Erythroblast (primary cell): ENCODE data around the gene PLOD3.
"Not testable (repeated sequence)": the region's sequence is repeated elsewhere in the genome, so short reads cannot be mapped to it uniquely, and the experiment has no call there.

ENCODE experiments used
- DNase-seq, 2 experiments: peaks; one replicate each; lab custom pipeline; 2025; lab: John Stamatoyannopoulos, UW
- GATA1 ChIP-seq: IDR thresholded peaks from 2 replicates; pipeline ENCODE4 v1.6.1; 2011; ENCODE audit warnings: low read depth, mild to moderate bottlenecking, control low read depth, low read length, moderate library complexity
- POLR2A ChIP-seq: IDR thresholded peaks from 2 replicates; pipeline ENCODE4 v1.6.1; 2011; ENCODE audit warnings: mild to moderate bottlenecking, low read length

Gene PLOD3

DNA sequence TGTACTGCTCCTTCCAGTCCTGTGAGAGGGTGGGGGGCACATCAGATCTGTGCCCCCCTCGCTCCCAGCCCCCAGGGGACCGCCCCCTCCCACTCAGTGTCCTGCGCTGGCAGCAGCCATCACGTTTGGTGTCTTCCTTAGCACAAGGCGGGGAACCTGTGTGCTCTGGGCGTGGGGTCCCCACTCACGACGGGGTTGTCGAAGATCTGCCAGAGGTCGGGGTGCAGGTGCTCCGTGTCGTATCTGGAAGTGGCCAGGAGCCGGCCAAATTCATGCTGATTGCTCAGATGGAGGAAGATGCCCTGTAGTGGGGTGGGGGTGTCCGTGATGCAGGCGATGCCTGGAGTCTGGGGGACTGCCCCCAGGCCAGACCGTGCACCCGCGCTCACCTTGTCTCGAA lies 7.2 kb downstream of the PLOD3 start:
- no peak for TF ChIP-seq POLR2A
- TF ChIP-seq GATA1, result no peak
- no peak for DNase-seq

DNA sequence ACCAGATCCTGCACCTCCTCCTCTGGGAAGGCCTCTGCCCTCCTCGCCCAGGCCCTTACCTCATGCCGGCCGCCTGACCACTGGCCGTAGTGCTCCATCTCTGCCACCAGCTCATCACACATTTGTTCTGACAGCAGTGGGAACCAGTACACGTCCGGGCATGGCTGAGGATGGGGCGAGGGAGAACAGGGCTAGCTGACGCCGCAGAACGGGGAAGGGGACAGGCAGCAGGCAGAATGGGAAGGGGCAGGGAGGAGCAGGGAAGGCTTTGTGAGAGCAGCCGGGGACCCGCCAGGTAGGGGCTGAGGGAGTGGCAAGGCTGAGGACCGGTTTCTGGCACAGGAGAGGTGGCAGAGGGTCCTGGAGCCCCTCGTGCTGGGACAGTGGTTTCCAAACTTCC lies 8.6 kb downstream of the PLOD3 start:
- TF ChIP-seq GATA1 (no peak), POLR2A (no peak)
- no peak for DNase-seq

DNA sequence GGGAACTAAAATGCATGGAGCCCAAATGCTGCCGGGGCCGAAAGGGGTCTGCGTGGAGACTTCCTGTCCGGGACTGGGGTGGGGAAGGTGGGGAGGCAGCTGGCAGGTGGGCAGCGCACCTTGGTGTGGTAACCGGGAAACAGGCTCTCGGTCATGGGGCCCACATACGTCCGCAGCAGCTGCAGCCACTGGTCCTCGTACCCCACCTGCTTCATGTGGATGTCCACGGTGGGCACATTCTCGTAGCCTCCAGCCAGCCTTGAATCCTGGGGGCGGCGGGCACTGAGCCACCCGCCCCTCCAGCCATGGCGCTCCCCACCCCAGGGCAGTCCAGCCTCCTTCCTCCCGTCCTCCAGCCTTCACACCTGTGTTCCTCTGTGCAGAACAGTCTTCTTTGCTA lies 9.9 kb downstream of the PLOD3 start:
- TF ChIP-seq GATA1, result no peak
- TF ChIP-seq POLR2A, result no peak
- DNase-seq, result no peak

DNA sequence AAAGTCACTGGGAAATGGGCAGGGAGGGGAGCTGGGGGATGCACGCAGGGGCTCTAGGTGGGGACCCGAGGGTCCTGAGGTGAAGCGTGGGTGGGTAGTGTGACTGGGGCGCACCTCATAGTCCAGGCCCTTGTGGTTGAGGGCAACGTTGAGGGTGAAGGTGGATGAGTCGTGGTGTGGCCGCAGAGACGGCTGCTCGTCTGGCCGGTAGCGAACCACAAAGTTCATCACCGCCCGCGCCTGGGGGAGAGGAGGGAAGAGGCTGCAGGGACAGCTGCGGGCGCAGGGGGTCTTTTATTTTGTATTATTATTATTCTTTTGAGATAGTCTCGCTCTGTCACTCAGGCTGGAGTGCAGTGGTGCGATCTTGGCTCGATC lies 10.7 kb downstream of the PLOD3 start:
- no peak for DNase-seq
- TF ChIP-seq GATA1 (no peak), POLR2A (no peak)

DNA sequence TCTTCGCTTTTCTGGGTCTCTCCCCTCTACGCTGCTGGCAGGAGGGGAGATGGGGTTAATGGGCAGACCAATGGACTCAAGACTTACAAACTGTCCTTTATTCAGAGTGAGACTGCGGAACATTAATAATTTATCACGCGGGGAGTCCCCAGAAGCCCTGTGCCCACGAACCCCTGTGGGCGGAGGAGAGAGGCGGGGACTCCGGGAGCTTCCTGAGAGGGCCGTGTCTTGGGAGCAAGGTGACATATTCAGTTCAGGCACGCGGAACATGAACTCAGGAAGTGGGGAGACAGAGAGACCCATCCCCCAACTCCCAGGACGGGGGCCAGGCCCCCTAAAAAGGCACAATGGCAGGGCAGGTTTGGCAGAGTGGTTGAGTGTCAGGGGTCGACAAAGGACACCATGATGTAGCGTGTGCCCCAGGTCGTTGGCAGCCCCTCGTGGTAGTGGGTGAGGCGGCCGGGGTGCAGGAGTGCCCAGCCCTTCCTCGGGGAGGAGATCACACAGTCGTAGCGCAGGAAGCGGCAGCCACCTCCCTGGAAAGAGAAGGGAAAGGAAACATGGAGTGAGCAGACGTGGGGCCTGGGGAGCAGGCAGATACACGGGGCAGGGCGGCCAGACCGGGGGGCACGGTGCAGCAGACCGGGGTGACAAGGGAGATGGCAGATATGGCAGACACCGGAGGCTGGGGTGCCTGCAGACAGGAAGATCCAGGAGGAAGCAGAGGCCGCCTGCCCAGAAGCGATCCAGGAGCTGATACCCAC lies 11.3 kb downstream of the PLOD3 start:
- no peak for TF ChIP-seq GATA1
- no peak for TF ChIP-seq POLR2A
- no peak for DNase-seq

DNA sequence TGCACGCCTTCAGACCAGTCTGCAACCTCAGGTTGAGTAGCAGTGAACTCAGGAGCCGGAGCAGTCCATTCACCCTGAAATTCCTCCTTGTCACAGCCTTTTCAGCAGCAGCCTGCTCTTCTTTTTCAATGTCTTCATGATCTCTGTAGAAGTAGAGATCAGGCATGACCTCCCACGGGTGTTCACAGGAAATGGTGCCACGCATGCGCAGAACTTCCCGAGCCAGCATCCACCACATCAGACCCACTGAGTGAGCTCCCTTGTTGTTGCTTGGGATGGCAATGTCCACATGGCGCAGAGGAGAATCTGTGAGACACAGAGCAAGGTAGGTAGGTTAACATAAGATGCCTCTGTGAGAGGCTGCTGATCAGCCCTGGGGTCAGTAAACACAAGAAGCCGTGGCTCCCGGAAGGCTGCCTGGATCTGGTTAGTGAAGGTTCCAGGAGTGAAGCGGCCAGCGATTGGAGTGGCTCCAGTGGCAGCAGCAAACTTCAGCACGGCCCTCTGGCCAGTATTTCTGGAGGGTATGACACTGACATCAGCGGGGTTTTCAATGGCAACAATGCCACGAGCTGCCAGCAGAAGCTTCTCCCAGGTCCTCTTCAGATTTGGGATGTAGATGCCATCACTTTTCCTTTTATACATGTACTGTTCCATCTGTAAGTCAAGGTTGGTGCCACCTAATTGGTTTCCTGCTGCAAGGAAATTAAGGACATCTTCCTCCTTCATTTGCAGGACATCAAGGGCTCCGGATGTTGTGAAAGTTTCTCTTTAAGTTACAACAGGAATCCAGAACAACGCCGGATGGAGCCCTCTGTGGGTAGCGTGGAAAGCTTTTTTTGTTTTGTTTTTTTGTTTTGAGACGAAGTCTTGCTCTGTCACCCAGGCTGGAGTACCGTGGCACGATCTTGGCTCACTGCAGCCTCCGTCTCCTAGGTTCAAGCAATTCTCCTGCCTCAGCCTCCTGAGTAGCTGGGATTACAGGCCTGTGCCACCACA lies 13.3 kb downstream of the PLOD3 start:
- DNase-seq, result not testable (repeated sequence)

DNA sequence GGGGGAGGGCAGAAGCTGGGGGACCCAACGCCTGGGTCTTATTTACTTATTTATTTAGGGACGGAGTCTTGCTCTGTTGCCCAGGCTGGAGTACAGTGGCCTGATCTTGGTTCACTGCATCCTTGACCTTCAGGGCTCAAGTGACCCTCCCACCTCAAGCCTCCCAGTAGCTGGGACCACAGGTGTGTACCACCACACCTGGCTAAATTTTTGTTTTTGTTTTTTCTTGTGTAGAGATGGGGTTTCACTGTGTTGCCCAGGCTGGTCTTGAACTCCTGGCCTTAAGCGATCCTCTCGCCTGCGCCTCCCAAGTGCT lies 14.8 kb downstream of the PLOD3 start:
- no peak for DNase-seq
- TF ChIP-seq GATA1, result no peak
- TF ChIP-seq POLR2A, result no peak

DNA sequence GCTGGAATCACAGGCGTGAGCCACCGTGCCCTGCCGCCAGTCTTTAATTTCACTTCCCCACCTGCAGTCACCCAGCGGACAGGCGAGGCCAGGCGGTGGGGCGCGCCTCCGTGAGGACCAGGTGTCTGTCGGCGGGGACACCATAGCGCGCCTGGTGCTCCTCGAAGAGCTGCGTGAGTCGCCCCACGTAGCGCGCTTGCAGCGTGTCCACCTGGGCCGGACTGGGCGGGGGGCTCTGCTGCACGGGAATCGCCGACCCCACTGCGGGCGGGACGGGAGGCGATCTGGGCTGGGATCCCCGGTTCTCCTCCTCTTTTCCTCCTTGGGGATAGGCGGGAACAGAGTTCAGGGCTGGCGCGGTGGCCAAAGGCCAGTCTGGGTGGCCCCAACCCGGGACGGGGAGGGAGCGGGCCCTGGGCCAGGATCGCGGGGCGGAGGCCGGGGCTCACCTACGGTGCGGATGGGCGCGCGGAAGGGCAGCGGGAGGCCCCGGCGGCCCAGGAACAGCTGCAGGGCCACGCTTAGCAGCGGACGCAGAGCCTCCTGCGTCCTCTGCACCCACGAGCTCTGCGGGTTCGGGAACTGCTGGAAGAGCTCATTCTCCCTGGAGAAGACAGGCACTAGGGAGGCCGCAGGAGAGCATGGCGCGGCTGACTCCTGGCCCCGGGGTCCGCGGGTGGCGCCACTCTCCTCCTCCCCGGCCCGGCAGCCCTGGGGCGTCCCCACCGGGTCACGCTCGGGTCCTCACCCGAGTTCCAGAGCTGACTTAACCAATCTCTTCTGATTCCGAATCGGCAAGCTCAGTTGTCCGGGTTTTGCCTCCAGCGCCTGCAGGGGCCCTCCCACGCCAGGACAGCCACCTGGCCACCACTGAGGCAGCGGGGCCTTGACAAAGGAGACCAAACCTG lies 15.4 kb downstream of the PLOD3 start:
- no peak for TF ChIP-seq GATA1
- no peak for TF ChIP-seq POLR2A
- DNase-seq, result no peak

DNA sequence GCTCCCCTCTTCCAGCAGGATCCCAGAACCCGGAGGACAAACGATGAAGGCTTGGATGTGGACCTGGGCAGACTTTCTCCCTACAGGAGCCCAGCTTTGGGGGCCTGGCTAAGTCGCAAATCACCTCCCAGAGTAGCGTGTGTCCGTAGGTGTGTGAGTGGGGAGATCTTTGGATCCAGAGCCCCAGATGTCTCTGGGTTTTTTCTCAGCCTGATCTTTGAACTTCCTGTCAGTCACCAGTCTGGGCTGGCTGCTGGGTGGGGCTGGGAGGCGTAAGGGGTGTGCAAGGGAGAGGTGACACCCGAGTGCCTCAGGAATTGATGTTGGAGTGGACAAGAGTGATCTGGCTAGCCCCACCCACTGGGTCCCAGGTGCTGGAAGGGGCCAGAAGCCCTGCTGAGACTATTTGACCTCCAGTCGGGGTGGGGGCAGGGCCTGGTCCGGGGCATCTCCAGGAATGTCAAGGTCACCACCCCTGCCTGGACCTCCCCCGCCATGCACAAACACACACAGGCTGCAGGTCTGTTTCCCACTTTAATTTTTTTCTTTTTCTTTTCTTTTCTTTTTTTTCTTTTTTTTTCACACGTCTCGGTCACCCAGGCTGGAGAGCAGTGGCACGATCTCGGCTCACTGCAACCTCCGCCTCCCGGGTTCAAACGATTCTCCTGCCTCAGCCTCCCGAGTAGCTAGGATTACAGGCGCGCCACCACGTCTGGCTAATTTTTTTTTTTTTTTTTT lies 16.4 kb downstream of the PLOD3 start, which contains the start of gene MOGAT3:
TSS of gene MOGAT3 (minus strand) at position 175 of the 738 bp plus-strand sequence. CDS start 182 bp downstream, outside the sequence.
- DNase-seq, result no peak
- no peak for TF ChIP-seq POLR2A
- no peak for TF ChIP-seq GATA1

DNA sequence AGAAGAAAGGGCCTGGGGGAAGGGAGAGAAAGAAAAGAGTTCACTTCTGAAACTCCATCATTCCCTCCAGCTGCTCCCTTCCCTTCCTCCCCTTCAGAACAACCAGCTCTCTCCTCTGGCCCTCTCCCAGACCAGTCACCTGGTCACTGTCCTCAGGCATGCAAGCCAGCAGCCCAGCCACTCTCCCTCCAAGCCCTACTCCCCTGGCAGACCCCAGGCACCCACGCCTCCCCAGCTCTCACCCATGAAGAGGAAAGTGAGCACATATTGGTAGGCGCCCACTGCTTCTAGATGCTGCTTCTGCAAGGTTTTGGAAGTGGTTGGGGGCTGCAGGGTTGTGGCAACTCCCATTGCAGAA lies 16.9 kb downstream of the PLOD3 start:
- TF ChIP-seq POLR2A, result no peak
- TF ChIP-seq GATA1, result no peak
- no peak for DNase-seq

DNA sequence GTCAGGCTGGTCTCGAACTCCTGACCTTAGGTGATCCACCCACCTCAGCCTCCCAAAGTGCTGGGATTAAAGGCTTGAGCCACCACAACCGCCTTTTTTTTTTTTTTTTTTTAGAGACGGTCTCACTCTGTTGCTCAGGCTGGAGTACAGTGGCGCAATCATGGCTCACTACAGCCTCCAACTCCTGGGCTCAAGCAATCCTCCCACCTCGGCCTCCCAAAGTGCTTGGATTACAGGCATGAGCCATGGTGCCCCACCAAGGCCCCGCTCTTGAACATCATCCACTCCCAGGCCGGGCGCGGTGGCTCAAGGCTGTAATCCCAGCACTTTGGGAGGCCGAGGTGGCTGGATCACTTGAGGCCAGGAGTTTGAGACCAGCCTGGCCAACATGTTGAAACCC lies 17.9 kb downstream of the PLOD3 start:
- not testable (repeated sequence) for DNase-seq

DNA sequence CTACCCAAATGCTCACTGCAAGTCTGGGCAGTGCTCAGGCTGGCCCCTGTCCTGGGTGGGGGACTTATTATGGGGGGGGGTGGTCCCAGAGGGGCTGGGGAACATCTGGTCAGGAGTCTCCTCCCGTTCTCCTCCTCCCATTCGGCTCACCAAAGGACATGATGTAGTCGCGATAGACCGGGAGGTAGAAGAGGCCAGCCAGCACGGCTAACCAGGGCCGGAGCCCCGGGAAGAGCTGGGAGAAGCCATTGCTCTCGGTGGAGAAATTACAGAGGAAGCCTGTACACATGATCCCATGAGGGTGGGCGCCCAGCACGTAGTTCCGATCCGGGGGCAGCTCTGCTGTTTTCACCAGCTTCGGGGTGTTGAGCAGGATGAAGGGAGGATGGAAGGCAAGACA lies 18.9 kb downstream of the PLOD3 start:
- TF ChIP-seq POLR2A, result no peak
- TF ChIP-seq GATA1, result no peak
- no peak for DNase-seq

DNA sequence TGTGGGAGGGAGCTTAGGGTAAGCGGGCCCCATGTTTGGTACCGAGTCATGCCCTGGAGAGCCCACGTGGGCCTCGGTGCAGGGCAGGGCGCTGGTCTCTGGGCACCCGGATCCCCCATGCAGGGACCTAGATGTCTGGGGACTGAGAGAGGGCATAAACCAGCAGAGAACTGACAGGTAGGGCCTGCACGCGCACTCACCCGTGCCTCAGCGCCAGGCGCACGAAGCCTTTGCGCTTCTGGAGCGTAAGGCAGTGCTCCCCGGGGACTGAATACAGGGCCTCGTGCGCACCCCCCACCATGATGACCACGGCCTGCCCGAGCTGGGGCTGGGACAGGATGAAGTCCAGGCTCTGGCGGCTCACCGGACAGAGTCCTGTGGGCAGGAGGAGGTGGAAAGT lies 19.4 kb downstream of the PLOD3 start:
- no peak for DNase-seq
- TF ChIP-seq GATA1, result no peak

DNA sequence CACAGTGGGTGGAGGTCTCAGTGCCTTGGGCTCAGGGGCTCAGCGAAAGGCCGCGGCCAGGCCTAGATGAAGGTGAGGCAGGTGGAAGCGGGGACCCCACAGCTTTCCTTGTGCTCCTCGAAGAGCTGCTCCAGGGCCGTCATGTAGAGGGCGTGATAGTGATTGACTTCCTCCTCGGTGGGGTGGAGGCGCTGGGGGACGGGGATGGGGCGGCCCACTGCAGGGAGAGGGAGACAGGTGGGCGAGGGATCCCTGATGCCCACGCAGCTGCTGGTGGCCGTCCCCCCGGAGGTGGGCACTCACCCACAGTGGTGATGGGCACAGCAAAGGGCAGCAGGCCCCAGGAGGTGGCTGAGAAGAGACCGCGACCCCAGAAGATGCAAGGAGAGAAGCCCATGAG lies 21.5 kb downstream of the PLOD3 start:
- no peak for TF ChIP-seq GATA1
- no peak for TF ChIP-seq POLR2A
- DNase-seq, result no peak
